ENCODE results near the gene CCDC47. TPM values are rescaled to one million over a fixed set of nuclear protein-coding genes. Genes with fewer than 3 reads are reported as not detected.
A peak's percentile ranks its signal among the peaks of the same experiment; 100 is the strongest.

Gene CCDC47
- total RNA-seq, 1 donor from 2014 or later: 71.8 TPM

DNA sequence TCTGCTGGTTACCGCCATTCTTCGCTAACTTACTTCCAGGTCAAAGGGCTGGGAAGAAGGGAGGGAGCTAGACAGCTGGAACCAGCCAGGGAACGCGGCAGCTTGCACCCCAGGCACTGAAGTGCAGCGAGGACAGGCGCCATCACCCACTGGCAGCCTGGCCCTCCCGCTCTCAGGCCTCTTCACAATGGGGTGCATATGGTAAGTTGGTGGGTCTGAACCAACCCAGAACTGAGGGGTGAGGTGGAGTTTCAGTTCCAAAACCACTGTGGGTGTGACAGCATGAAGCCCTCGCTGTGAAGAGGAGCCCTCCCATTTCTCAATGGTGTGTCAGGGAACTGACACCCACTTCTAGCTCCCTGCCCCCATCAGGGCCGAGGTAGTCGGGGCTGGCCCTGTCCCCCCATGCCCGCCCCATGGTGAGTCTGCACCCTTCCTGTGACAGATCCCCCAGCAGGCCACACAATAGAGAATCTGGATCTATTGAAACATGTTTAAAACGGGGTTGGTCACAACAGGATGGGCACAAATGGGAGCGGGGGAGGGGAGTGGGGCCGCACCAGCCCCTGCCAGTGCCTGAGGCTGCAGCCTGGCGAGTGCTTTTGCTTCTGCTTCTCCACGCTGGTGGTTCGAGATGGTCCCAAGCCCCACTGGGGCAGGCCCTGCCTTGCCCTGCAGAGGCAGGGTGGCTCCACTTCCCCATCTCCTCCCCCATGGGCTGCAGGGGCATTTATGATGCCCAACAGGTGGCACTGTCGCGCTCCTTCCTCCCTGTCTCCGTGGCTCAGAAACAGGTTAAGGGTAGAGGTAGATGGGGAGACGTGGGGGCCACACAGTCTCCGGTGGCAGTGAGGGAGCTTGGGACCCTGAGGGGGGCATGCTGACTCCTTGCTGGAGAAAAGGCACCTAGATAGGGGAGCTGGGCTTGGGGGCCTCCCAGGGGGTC is 75.8 kb downstream of the CCDC47 start:
- DNase-seq (ENCODE audit: extremely low spot score, unreplicated experiment): no peak
- peaks cover 6% of the 10 kb centered on the region for H3K4me1 Mint-ChIP-seq (ENCODE audit: unreplicated experiment)
- no peak overlapping the region for H3K27ac Mint-ChIP-seq
- peaks cover 5% of the 10 kb centered on the region for H3K36me3 Mint-ChIP-seq
- no peaks in the 10 kb centered on the region for H3K27me3 Mint-ChIP-seq
- H3K9me3 Mint-ChIP-seq: no peaks in the 10 kb centered on the region
- TF ChIP-seq, protein P1, sequence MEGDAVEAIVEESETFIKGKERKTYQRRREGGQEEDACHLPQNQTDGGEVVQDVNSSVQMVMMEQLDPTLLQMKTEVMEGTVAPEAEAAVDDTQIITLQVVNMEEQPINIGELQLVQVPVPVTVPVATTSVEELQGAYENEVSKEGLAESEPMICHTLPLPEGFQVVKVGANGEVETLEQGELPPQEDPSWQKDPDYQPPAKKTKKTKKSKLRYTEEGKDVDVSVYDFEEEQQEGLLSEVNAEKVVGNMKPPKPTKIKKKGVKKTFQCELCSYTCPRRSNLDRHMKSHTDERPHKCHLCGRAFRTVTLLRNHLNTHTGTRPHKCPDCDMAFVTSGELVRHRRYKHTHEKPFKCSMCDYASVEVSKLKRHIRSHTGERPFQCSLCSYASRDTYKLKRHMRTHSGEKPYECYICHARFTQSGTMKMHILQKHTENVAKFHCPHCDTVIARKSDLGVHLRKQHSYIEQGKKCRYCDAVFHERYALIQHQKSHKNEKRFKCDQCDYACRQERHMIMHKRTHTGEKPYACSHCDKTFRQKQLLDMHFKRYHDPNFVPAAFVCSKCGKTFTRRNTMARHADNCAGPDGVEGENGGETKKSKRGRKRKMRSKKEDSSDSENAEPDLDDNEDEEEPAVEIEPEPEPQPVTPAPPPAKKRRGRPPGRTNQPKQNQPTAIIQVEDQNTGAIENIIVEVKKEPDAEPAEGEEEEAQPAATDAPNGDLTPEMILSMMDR (conservative IDR thresholded peaks at IDR 0.05): peak; percentile 58
- H3K4me3 Mint-ChIP-seq: peak overlapping the region; percentile 63

- H3K36me3 Mint-ChIP-seq: peaks cover 4% of the 10 kb centered on the region
- H3K4me3 Mint-ChIP-seq: peak overlapping the region; percentile 45
- H3K4me1 Mint-ChIP-seq (ENCODE audit: unreplicated experiment): peaks cover 3% of the 10 kb centered on the region
- TF ChIP-seq, protein P1 (conservative IDR thresholded peaks at IDR 0.05): peak; percentile 70
- no peak for DNase-seq (ENCODE audit: extremely low spot score, unreplicated experiment)
- no peaks in the 10 kb centered on the region for H3K9me3 Mint-ChIP-seq
- no peaks in the 10 kb centered on the region for H3K27me3 Mint-ChIP-seq
- H3K27ac Mint-ChIP-seq: peak overlapping the region; percentile 63
These were observed 76.9 kb downstream of the CCDC47 start for GRCh38 chr17:63696381-63696961.

GRCh38 chr17:63695889-63696288 is 77.5 kb downstream of the CCDC47 start:
- Mint-ChIP-seq H3K36me3 (peaks cover 4% of the 10 kb centered on the region), H3K4me1 (ENCODE audit: unreplicated experiment) (no peaks in the 10 kb centered on the region), H3K4me3 (no peak overlapping the region), H3K9me3 (no peaks in the 10 kb centered on the region), H3K27me3 (no peaks in the 10 kb centered on the region), H3K27ac (peak overlapping the region; percentile 63)
- TF ChIP-seq, protein P1 (conservative IDR thresholded peaks at IDR 0.05): no peak
- DNase-seq (ENCODE audit: extremely low spot score, unreplicated experiment): no peak

Other genes starting within 250 kb of the CCDC47 start
- 94.7 and 123 TPM in 2 replicates for gene DCAF7, start 223.1 kb downstream of the CCDC47 start, total RNA-seq (ENCODE audit: low replicate concordance)
- 22.3 and 24.4 TPM in 2 replicates for gene TACO1, start 172.7 kb downstream of the CCDC47 start, total RNA-seq (ENCODE audit: low replicate concordance)
- gene MAP3K3, start 151.2 kb downstream of the CCDC47 start, total RNA-seq (ENCODE audit: low replicate concordance): 10.5 and 26.2 TPM in 2 replicates
- 16.1 and 65.1 TPM in 2 replicates for gene LIMD2, start 73.5 kb downstream of the CCDC47 start, total RNA-seq (ENCODE audit: low replicate concordance)
- 26.5 and 43.9 TPM in 2 replicates for gene STRADA, start 31.8 kb downstream of the CCDC47 start, total RNA-seq (ENCODE audit: low replicate concordance)
- 124 and 148 TPM in 2 replicates for gene DDX42, start 573 bp upstream of the CCDC47 start, total RNA-seq (ENCODE audit: low replicate concordance)
- gene PSMC5, start 53.8 kb upstream of the CCDC47 start, total RNA-seq (ENCODE audit: low replicate concordance): 112 and 113 TPM in 2 replicates
- gene FTSJ3, start 54.1 kb upstream of the CCDC47 start, total RNA-seq (ENCODE audit: low replicate concordance): 39.4 and 45.2 TPM in 2 replicates
- 64.8 and 67.3 TPM in 2 replicates for gene SMARCD2, start 69.1 kb upstream of the CCDC47 start, total RNA-seq (ENCODE audit: low replicate concordance)
- gene CSH2, start 100.1 kb upstream of the CCDC47 start, total RNA-seq (ENCODE audit: low replicate concordance): not detected in 2 replicates
- not detected in 2 replicates for gene GH2, start 108.3 kb upstream of the CCDC47 start, total RNA-seq (ENCODE audit: low replicate concordance)
- gene CSH1, start 123.0 kb upstream of the CCDC47 start, total RNA-seq (ENCODE audit: low replicate concordance): not detected in 2 replicates
- gene CSHL1, start 137.7 kb upstream of the CCDC47 start, total RNA-seq (ENCODE audit: low replicate concordance): not detected in 2 replicates
- gene GH1, start 145.2 kb upstream of the CCDC47 start, total RNA-seq (ENCODE audit: low replicate concordance): not detected in 2 replicates
- gene CD79B, start 158.7 kb upstream of the CCDC47 start, total RNA-seq (ENCODE audit: low replicate concordance): not detected in 2 replicates
- 0.39 TPM in 1 of 2 replicates, not detected in the other for gene SCN4A, start 199.3 kb upstream of the CCDC47 start, total RNA-seq (ENCODE audit: low replicate concordance)
- 0.45 and 4.2 TPM in 2 replicates for gene PRR29, start 224.8 kb upstream of the CCDC47 start, total RNA-seq (ENCODE audit: low replicate concordance)
- gene ICAM2, start 247.0 kb upstream of the CCDC47 start, total RNA-seq (ENCODE audit: low replicate concordance): 1.2 TPM in 1 of 2 replicates, not detected in the other